NCI-H146 treated with DMSO at 0.1 percent for 48 hours (cell line): ENCODE data around the gene TSHR.
"Not testable (repeated sequence)": the region's sequence is repeated elsewhere in the genome, so short reads cannot be mapped to it uniquely, and the experiment has no call there.

ENCODE experiments used
- DNase-seq: peaks from one replicate; lab custom pipeline; 2025; ENCODE audit not compliant: unreplicated experiment; lab: John Stamatoyannopoulos, UW

Gene TSHR

GRCh38 chr14:81062816-81063215 lies 107.4 kb downstream of the TSHR start:
- DNase-seq, result no peak

GRCh38 chr14:81066672-81067071 lies 111.3 kb downstream of the TSHR start:
- no peak for DNase-seq

GRCh38 chr14:81067156-81067555 lies 111.7 kb downstream of the TSHR start:
- DNase-seq, result no peak

- DNase-seq, result no peak
Measured at GRCh38 chr14:81068176-81068782, 112.9 kb downstream of the TSHR start.

- no peak for DNase-seq
Measured at GRCh38 chr14:81070511-81070910, 115.1 kb downstream of the TSHR start.

- DNase-seq, result no peak
Measured at GRCh38 chr14:81085596-81085995, 130.2 kb downstream of the TSHR start.

- no peak for DNase-seq
Measured at GRCh38 chr14:81087230-81087629, 131.8 kb downstream of the TSHR start.

GRCh38 chr14:81091139-81091538 lies 135.7 kb downstream of the TSHR start:
- DNase-seq, result no peak

GRCh38 chr14:81091660-81092059 lies 136.2 kb downstream of the TSHR start:
- DNase-seq, result no peak

- no peak for DNase-seq
Measured at GRCh38 chr14:81093651-81094050, 138.2 kb downstream of the TSHR start.

- DNase-seq, result no peak
Measured at GRCh38 chr14:81095539-81095938, 140.1 kb downstream of the TSHR start.

GRCh38 chr14:81096656-81097055 lies 141.2 kb downstream of the TSHR start:
- no peak for DNase-seq

- DNase-seq, result no peak
Measured at GRCh38 chr14:81102217-81102616, 146.8 kb downstream of the TSHR start.

GRCh38 chr14:81103443-81103842 lies 148.0 kb downstream of the TSHR start:
- DNase-seq, result no peak

- no peak for DNase-seq
Measured at GRCh38 chr14:81105378-81105777, 150.0 kb downstream of the TSHR start.

GRCh38 chr14:81105961-81106360 lies 150.5 kb downstream of the TSHR start:
- no peak for DNase-seq

GRCh38 chr14:81110186-81110585 lies 154.8 kb downstream of the TSHR start:
- DNase-seq, result no peak

- no peak for DNase-seq
Measured at GRCh38 chr14:81113176-81113575, 157.8 kb downstream of the TSHR start.

- DNase-seq, result not testable (repeated sequence)
Measured at GRCh38 chr14:81113945-81114820, 158.8 kb downstream of the TSHR start.

- no peak for DNase-seq
Measured at GRCh38 chr14:81120501-81120900, 165.1 kb downstream of the TSHR start.

- DNase-seq, result no peak
Measured at GRCh38 chr14:81122326-81122725, 166.9 kb downstream of the TSHR start.

- DNase-seq, result no peak
Measured at GRCh38 chr14:81123811-81124210, 168.4 kb downstream of the TSHR start.

GRCh38 chr14:81125536-81125935 lies 170.1 kb downstream of the TSHR start:
- DNase-seq, result no peak
